Measurements from ENCODE around the gene TSEN54.

TSEN54 gene

DNA sequence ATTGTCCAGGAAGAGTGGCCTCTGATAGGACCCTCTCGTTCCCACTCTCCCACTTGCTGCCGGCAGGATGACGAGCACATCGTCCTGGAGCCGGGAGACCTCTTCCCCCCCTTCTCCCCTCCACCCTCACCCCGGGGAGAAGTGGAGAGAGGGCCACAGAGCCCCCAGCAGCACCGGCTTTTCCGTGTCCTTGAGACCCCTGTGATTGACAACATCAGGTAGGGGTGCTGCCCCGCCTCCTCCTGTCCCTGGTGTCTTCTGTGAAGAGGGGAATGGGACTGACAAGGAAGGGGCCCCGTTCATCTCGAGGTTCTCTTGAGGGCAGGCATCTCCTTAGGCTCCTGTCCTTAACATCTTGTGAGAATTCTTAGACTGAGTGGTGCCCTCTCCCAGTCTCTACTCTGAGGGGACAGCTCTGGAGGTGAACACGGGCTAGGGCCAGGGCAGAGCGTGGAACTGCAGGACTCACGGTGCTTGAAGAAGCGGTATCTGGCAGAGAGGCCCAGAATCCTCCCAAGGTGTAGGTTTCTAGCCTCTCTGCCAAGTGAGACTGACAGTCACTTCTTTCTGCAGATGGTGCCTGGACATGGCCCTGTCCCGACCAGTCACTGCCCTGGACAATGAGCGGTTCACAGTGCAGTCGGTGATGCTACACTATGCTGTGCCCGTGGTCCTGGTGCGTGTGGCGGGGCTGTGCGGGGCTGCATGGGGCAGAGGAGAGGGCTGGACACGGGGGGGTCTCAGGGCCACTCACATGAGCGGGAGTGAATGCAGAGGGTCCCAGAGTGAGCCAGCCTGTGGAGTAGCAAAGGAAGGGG, 27.4 kb upstream of the TSEN54 start:
- DNase-seq (ENCODE audit: low spot score), result no peak

DNA sequence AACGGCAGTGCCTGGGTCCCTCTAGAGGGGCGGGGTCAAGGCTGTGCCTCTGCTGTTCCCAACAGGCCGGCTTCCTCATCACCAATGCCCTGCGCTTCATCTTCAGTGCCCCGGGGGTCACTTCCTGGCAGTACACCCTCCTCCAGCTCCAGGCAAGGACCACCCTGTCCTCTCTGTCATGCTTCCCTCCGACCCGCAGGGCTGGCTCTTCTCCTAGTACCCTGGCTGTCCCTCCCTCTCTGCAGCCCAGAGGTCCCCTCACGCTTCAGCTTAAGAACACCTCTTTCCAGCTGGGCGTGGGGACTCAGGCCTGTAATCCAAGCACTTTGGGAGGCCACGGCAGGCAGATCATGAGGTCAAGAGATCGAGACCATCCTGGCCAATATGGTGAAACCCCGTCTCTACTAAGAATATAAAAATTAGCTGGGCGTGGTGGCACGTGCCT, 26.8 kb upstream of the TSEN54 start:
- no peak for DNase-seq (ENCODE audit: low spot score)

DNA sequence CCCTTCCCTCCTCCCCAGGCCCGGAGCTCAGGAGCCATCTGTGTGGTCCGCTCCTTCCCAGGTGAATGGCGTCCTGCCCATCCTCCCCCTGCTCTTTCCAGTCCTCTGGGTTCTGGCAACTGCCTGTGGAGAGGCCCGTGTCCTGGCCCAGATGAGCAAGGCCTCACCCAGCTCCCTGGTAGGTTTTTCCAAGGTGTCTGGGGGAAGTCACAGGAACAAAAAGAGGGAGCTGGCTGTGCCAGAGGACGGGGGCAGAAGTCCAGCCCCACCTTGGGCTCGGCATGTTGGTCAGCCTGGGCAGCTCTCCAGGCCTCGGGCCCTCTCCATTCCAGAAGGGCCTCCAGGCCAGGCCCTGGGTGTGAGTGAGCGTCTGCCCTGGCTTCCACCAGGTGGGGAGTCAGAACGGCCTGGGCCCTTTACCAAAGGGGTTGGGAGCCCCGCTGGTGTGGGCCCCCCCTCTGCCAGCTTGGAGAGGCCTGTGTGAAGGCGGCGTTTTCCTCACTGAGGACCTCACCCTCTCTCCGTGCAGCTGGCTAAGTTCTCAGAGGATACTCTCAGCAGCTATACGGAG, 26.1 kb upstream of the TSEN54 start:
- peak; percentile 71 for DNase-seq (ENCODE audit: low spot score)

DNA sequence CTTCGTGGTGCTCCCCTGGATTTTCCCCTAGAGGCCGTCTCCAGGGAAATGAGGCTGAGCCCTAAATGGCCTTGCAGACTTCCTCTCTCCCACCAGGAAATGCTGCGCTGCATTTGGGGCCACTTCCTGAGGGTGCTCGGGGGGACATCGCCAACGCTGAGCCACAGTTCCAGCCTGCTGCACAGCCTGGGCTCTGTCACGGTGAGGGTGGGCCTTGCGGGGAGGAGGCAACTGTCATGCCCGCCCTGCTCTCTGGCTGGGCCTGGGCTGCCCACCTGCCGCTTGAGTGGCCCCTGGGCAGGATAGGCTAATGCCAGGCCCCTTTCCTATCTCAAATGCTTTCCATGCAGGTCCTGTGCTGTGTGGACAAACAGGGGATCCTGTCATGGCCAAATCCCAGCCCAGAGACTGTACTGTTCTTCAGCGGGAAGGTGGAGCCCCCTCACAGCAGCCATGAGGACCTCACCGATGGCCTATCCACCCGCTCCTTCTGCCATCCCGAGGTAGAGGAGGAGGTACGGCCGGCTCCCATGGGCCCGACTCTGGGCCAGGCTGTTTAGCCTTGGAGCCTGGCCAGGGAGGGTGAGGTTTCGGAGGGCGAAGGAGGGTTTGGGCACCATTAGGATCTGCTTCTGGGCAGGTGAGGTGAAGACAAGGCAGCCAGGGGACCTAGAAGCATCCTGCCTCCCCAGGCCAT, 25.2 kb upstream of the TSEN54 start:
- no peak for DNase-seq (ENCODE audit: low spot score)

DNA sequence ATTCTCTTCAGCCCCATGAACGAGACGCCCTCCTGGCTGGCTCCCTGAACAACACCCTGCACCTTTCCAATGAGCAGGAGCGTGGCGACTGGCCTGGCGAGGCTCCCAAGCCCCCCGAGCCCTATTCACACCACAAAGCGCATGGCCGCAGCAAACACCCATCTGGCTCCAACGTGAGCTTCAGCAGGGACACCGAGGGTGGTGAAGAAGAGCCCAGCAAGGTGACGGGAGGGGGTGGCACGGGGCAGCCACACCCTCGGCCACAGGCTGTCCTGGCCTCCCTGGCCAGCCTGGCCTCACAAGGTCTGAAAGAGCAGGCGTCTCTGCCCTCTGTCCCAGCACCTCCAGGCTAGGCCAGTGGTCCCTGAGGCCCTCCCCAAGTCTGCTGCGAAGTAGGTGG, 24.6 kb upstream of the TSEN54 start:
- no peak for DNase-seq (ENCODE audit: low spot score)

DNA sequence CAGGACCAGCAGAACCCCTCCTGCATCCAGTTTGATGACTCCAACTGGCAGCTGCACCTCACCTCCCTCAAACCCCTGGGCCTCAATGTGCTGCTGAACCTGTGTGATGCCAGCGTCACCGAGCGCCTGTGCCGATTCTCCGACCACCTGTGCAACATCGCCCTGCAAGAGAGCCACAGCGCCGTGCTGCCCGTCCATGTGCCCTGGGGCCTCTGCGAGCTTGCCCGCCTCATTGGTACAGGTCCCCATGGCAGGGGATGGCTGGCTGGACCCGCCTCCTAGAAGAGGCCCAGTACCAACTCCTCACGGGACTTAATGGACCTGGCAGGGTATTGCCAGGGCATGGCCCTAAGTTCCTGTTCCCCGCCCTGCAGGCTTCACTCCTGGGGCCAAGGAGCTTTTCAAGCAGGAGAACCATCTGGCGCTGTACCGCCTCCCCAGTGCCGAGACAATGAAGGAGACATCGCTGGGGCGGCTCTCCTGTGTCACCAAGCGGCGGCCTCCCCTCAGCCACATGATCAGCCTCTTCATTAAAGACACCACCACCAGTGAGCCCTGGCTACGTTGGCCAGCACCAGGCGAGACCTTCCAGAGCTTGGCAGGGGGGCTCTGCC, 23.7 kb upstream of the TSEN54 start:
- DNase-seq (ENCODE audit: low spot score), result no peak

DNA sequence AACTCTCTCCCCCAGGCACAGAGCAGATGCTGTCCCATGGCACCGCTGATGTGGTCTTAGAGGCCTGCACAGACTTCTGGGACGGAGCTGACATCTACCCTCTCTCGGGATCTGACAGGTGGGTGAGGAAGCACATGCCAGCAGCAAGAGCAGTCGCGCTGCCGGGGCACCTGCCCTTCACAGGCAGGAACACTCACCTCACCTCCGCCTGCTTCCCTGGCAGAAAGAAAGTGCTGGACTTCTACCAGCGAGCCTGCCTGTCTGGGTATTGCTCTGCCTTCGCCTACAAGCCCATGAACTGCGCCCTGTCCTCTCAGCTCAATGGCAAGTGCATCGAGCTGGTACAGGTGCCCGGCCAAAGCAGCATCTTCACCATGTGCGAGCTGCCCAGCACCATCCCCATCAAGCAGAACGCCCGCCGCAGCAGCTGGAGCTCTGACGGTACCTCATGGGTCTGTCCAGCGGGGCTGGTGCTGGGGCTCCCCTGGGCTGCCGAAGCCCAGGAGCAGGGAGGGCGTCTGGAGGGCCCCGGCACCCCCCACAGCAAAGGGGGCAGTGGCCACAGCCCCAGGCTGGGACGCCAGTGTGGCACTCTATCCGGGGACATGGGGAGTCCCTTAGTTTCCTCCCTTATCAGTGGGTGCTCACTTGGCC, 22.7 kb upstream of the TSEN54 start:
- no peak for DNase-seq (ENCODE audit: low spot score)

DNA sequence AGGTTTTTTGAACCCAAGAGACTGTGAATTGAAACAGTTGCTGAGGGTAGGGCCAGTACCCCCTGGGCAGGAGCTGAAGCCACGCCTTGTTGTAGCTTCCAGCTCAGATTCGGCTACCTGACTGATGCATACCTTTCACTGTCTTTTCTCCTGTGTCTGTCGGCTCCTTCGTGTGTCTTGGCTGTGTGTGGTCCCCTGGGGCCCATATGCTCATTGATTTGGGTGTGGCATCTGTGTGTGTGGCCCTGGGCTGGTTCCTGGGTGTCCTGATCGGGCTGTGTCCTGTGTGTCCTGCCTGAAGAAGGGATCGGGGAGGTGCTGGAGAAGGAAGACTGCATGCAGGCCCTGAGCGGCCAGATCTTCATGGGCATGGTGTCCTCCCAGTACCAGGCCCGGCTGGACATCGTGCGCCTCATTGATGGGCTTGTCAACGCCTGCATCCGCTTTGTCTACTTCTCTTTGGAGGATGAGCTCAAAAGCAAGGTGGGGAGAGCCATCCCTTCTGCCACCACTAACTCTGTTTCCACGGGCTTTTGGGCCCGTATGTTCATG, 21.9 kb upstream of the TSEN54 start:
- no peak for DNase-seq (ENCODE audit: low spot score)

DNA sequence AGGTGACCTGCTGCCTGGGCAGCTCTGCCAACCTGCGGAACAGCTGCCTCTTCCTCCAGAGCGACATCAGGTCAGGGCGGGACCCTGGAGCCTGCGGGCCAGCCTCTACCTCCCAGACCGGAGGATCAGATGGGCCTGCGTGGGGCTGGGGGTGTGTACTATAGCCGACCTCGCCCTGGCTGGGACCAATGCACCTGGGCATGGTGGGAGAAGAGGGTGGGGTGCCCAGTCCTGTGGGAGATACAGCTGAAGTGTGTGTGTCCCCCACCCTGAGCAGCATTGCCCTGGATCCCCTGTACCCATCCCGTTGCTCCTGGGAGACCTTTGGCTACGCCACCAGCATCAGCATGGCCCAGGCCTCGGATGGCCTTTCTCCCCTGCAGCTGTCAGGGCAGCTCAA, 20.3 kb upstream of the TSEN54 start:
- DNase-seq (ENCODE audit: low spot score), result no peak

DNA sequence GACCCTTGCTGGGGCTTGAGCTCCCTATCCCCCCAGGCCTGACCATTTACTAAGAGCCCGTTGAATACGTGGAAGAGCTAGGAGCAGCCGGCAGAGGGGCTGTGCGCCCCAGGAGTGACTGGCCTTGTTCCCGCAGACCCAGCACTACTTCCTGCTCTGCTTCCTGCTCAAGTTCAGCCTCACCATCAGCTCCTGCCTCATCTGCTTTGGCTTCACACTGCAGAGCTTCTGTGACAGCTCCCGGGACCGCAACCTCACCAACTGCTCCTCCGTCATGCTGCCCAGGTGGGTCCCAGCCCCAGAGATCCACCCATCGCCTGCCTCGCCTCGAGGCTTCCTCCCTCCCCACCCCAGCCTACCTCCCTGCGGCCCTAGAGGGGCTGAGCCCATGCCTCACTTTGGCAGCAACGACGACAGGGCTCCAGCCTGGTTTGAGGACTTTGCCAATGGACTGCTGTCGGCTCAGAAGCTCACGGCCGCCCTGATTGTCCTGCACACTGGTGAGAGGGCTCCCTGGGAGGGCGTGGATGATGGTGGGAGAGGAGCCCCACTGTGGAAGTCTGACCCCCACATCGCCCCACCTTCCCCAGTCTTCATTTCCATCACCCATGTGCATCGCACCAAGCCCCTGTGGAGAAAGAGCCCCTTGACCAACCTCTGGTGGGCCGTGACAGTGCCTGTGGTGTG, 18.1 kb upstream of the TSEN54 start:
- DNase-seq (ENCODE audit: low spot score), result no peak

DNA sequence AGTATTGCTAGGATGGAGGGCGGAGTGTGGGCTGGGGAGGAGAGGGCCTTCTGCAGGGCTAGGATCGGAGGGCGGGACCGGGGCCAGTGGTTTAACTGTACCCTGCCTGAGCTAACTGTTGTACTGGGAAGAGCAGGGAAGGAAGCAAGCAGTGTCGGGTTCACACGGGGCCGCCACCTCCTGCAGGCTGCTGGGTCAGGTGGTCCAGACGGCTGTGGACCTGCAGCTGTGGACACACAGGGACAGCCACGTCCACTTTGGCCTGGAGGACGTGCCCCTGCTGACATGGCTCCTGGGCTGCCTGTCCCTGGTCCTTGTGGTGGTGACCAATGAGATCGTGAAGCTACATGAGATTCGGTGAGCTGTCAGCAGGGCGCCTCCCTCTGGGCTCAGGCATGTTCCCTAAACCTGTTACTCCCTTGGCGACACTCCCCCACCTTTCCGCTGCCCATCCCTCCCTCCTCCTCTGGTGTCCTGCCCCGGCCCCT, 17.6 kb upstream of the TSEN54 start:
- no peak for DNase-seq (ENCODE audit: low spot score)

DNA sequence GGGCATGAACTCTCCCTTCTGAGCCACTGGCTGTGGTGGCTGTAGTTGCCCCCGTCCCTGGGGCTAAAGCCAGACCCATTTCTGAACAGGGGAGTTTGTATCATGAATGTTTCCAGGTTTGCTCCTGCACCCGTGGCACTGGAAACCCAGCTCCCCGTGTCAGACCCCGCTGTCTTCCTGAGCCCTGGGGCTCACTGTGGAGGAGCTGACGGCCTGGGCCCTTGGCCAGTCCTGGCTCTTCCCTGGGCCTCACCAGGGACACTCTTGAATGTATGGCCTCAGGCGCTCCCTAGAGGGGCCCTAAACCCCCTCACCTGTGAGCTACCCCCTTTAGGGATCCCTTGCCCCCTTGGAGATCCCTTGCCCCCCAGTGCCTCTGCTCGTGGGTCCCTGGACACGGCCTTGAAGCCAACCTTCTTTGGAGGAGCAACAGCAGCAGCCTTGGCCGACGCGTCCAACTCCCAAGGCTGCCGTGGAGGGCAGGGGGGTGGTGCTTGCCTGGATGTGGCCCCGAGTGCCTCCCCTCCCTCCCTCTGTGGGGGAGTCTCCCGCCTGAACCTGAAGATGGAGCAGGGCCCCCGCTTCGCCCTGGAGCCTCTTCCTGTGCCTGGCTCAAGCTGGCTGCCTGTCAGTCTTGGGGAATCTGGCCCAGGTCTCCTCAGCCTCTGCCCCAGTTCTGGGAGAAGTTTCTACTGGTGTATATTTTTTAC, 16.9 kb upstream of the TSEN54 start:
- DNase-seq (ENCODE audit: low spot score), result no peak

DNA sequence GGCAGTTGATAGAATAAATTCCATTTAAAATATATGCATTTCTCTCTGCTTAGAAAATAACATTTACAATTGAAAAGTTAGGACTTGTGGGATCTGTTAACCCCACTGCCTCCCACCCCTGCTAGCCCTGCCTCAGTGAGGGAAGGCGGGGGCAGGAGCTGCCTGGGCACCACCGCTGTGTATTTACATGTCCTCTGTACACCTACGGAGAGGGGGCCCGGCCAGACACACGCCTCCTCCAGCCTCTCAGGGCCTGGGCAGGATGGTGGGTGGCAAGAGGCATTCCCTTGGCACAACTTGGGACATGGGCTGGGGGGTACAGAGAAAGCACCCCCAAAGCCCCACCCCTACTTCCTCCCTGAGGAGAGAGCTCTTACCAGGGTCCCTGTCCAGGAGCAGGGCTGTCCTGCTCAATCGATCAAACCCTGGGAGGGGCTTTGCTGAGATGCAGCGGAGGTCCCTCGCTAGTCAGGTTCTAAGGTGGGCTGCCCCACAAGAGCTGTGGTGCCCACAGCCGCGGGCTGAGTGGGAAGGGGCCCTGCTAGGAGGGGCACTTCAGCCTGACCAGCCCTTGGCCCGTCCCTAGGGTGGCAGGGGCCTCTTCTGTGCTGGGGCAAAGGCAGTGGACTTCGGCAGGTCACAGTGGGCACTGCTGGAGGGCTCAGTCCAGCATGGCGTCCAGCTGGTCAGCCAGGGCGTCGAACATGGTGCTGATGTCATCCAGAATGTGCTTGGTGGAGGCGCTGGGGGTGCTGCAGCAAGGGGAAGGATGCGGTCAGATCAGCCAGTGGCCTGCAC, 15.7 kb upstream of the TSEN54 start:
- DNase-seq (ENCODE audit: low spot score), result no peak

DNA sequence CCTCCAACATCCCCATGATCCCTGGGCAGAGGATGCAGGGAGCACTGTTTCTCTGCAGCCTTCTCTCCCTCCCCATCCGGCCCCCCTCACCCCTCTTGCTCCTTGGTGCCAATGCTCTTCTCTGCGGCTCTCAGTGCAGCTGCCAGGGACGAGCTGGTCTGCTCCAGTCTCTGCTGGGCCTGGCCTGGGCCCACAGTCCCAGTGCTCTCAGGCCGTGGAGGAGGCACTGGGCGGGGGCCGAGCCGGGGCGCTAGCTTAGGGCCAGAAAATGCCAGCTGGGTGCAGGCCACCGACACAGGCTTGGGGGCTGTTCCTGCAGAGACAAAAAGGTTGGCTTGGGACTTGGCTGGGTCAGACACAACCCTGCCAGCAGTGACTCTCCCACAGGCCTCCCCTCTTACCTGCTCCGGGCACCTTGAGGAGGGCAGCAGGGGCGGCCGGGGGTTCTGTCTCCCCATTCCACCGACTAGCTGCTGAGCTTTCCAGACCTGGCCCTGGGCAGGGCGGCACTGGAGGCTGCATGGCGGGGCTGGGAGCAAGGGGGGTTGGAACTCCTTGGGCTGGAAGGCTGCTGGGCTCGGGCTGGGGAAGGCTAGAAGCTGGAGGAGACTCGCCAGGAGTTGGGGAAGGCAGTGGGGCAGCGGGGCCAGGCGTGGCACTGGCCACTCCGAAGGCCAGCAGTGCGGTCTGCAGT, 14.8 kb upstream of the TSEN54 start:
- peak; percentile 47 for DNase-seq (ENCODE audit: low spot score)

DNA sequence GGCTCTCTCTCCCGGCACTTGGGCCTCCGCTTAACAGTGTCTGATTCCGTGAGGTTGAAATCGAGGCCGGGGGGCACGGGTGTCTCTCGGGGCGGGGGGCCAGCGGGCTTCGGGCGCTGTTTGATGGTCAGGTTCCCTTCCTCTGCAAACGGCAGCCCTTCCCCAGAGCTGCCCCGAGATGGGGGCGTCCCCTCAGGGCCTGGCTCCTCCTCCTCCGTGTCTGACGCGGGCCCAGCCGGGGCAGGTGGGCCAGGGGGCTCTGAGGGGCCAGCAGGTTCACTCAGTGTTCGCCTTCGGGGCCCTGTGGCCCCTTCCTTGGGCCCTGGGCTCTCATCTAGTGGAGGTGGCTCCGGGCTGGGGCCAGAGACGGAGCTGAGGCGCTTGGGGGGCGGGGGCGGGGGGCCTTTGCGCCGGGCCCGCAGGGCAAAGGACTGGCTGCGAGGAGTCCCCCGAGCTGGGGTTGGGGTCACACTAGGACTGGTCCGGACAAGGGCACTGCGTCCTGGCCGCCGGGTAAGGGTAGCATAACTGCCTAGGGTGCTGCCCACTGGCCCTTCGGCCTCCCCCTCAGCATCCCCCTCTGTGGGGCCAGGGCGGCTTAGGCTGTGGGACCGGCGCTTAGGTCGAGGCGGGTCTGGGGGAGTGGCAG, 14.1 kb upstream of the TSEN54 start:
- DNase-seq (ENCODE audit: low spot score), result no peak

DNA sequence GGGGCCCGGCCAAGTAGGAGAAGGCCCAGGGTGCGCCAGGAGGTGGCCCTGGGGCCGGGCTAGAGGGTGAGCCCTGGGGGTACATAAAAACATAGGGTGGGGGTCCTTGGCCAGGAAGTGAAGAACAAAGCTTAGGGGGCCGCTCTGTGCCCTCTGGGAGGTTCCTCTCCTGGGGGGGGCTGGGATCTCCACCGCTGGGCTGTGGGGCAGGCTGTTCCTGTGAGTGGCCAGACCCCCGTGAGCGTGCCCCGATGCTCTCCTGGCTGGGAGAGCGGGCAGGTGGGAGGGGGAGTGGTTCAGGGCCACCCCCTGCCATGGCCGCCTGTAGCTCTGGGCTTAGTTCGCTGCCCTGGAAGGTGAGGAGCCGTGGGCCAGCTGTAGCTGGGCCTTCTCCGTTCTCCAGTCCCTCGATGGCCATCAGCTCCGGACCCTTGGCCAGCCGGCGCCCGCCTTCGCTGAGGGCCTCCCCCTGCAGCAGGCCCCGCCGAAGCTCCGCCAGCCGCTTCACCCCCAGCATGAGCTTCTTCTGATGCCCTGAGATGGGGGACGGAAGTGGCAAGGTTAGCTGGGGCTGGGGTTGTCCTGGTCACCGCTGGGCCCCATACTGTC, 13.5 kb upstream of the TSEN54 start:
- DNase-seq (ENCODE audit: low spot score), result no peak

DNA sequence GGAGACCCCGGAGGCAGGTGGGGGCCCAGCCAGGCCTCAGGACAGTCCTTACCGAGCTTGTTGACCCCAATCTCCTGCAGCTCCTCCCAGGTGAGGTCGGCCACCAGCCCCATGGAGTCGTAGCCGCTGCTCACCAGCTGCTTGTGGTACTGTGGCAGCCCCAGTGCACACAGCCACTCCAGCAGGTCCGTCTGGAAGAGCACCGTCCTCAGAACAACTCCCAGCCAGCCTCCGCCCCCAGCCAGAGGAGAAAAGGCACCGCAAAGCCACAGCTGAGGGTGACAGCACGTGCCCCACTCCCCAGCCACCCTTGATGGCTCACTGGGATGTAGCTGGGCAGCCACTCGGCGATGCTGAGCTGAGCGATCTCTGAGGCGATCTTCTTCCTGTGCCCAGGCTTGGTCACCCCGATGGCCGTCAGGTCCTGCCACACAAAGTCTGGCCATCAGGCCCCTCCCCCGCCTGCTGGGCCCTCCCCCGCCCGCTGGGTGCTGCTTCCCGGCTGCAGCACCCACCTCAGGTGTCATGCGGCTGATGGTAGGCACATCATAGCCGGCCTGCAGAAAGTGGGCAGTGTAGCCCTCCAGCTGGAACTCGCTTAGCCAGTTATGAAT, 12.9 kb upstream of the TSEN54 start:
- no peak for DNase-seq (ENCODE audit: low spot score)

DNA sequence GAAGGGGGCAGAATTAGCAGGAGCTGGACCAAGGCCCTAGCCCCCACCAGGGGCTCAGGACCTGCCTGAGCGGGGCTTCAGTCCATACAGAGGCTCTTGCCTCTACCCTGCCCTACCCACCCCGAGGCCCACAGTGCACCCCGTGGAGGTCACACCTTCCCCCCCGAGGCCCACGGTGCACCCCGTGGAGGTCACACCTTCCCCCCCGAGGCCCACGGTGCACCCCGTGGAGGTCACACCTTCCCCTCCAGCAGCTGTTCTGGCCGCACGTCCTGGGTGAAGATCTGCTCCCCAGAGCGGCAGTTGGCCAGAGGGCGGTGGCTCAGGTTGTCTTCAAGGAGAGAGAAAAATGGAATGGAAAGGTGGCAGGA, 12.4 kb upstream of the TSEN54 start:
- no peak for DNase-seq (ENCODE audit: low spot score)

Data from cerebellar cortex (tissue), 1 donor.